ENCODE measurements around the gene TAF1. TPM values are rescaled to one million over a fixed set of nuclear protein-coding genes. Genes with fewer than 3 reads are reported as not detected.
"Not testable (repeated sequence)": the region's sequence is repeated elsewhere in the genome, so short reads cannot be mapped to it uniquely, and the experiment has no call there.

The TAF1 gene
- total RNA-seq, 2 donors from 2014 or later, result 27.1 to 67.9 TPM

DNA sequence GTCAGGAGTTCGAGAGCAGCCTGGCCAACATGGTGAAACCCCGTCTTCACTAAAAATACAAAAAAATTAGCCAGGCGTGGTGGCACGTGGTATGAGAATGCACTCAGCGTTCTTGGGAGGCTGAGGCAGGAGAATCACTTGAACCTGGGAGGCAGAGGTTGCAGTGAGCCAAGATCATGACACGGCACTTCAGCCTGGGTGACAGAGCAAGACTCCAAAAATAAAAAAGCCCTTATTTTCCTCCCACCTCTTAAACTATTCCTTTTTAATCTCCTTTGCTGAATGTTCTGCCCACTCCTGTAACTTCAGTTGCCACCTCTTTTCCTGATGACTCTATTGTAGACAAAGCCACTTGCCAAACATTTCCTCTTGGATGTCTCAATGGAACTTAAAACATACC is 72.6 kb downstream of the TAF1 start:
- no peak overlapping the region for H3K4me3 ChIP-seq
- no peak overlapping the region for H3K27ac ChIP-seq
- H3K9me3 ChIP-seq, result no peaks in the 10 kb centered on the region
- no peaks in the 10 kb centered on the region for H3K4me1 ChIP-seq (replicated peaks)
- WGBS, result 91% methylated on average over 6 of the region's 6 CpGs
- no peaks in the 10 kb centered on the region for H3K36me3 ChIP-seq
- H3K27me3 ChIP-seq (replicated peaks; ENCODE audit: insufficient read depth), result no peaks in the 10 kb centered on the region
- intact Hi-C loops (cut with DNase I), result no loop called here
- no peak for TF ChIP-seq POLR2A (IDR thresholded peaks at IDR 0.05)
- no peak for TF ChIP-seq POLR2AphosphoS5 (IDR thresholded peaks at IDR 0.05)
- no peak for TF ChIP-seq CTCF (IDR thresholded peaks at IDR 0.05)
- no peak for DNase-seq (ENCODE audit: low spot score)

DNA sequence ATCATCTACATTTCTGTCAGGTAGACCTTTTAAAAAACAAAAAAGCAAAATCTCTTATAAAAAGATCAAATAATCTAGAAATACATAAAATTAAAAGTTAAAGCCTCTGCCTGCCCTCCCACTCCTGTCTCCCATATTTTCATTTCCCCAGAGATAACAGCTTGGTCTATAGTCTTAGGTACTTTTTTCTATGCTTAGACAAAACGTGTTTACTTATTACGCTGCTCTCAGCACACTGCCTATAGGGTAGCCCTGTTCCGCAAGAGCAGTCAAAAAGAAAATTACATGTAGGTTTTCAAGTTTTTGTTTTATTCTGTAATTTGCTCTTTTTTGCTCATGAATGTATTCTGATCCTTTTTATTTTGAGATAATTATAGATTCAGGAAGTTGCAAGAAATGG is 73.3 kb downstream of the TAF1 start:
- Histone ChIP-seq H3K27ac (no peak overlapping the region), H3K27me3 (replicated peaks; ENCODE audit: insufficient read depth) (no peaks in the 10 kb centered on the region), H3K4me1 (replicated peaks) (no peaks in the 10 kb centered on the region), H3K9me3 (no peaks in the 10 kb centered on the region), H3K4me3 (no peak overlapping the region), H3K36me3 (no peaks in the 10 kb centered on the region)
- DNase-seq (ENCODE audit: low spot score), result no peak
- intact Hi-C loops (cut with DNase I), result no loop called here
- WGBS, result 96% methylated on average over 3 of the region's 3 CpGs
- TF ChIP-seq CTCF (IDR thresholded peaks at IDR 0.05), result no peak
- no peak for TF ChIP-seq POLR2A (IDR thresholded peaks at IDR 0.05)
- no peak for TF ChIP-seq POLR2AphosphoS5 (IDR thresholded peaks at IDR 0.05)

DNA sequence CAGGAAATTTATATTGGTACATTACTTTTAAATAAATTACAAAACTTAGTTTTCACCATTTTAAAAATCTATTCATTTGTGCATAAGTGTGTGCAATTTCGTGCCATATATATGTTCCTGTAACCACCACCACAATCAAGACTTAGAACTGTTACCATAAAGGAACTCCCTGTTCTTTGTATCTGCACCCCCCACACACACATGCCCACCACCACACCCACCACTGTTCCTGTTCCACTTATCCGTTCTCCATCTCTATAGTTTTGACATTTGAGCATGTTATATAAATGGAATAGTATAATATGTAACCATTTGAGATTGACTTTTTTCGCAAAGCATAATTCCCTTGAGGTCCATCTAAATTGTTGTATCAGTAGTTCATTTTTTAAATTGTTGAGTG is 73.7 kb downstream of the TAF1 start:
- WGBS, result 89% methylated on average over 3 of the region's 3 CpGs
- no peak for DNase-seq (ENCODE audit: low spot score)
- TF ChIP-seq POLR2AphosphoS5 (IDR thresholded peaks at IDR 0.05), result no peak
- no peak for TF ChIP-seq CTCF (IDR thresholded peaks at IDR 0.05)
- TF ChIP-seq POLR2A (IDR thresholded peaks at IDR 0.05), result no peak

GRCh38 chrX:71440401-71440800 is 74.2 kb downstream of the TAF1 start:
- Histone ChIP-seq H3K4me1 (replicated peaks) (no peaks in the 10 kb centered on the region), H3K27me3 (replicated peaks; ENCODE audit: insufficient read depth) (no peaks in the 10 kb centered on the region), H3K27ac (no peak overlapping the region), H3K36me3 (no peaks in the 10 kb centered on the region), H3K4me3 (no peak overlapping the region), H3K9me3 (no peaks in the 10 kb centered on the region)
- intact Hi-C loops (cut with DNase I), result no loop called here
- WGBS, result 78% methylated on average over 4 of the region's 4 CpGs
- DNase-seq (ENCODE audit: low spot score), result no peak
- TF ChIP-seq CTCF (IDR thresholded peaks at IDR 0.05), result no peak
- TF ChIP-seq POLR2AphosphoS5 (IDR thresholded peaks at IDR 0.05), result no peak
- no peak for TF ChIP-seq POLR2A (IDR thresholded peaks at IDR 0.05)

More for the DNA sequence above, 73.7 kb downstream of the TAF1 start:
- H3K9me3 ChIP-seq, result no peaks in the 10 kb centered on the region
- intact Hi-C loops (cut with DNase I), result no loop called here
- H3K27me3 ChIP-seq (replicated peaks; ENCODE audit: insufficient read depth), result no peaks in the 10 kb centered on the region
- no peak overlapping the region for H3K27ac ChIP-seq
- H3K4me3 ChIP-seq, result no peak overlapping the region
- no peaks in the 10 kb centered on the region for H3K36me3 ChIP-seq
- H3K4me1 ChIP-seq (replicated peaks), result no peaks in the 10 kb centered on the region

- H3K27ac ChIP-seq; H3K9me3 ChIP-seq; intact Hi-C loops (cut with DNase I); H3K36me3 ChIP-seq; H3K4me1 ChIP-seq (replicated peaks); DNase-seq (ENCODE audit: low spot score); H3K4me3 ChIP-seq; H3K27me3 ChIP-seq (replicated peaks; ENCODE audit: insufficient read depth): not testable (repeated sequence)
- WGBS, result 82% methylated on average over 2 of the region's 2 CpGs
Measured at GRCh38 chrX:71441809-71442208, 75.7 kb downstream of the TAF1 start.

Data from prostate gland (tissue), 2 donors.